ENCODE measurements around the gene MCTP1.
A peak's percentile ranks its signal among the peaks of the same experiment; 100 is the strongest.

Gene MCTP1

DNA sequence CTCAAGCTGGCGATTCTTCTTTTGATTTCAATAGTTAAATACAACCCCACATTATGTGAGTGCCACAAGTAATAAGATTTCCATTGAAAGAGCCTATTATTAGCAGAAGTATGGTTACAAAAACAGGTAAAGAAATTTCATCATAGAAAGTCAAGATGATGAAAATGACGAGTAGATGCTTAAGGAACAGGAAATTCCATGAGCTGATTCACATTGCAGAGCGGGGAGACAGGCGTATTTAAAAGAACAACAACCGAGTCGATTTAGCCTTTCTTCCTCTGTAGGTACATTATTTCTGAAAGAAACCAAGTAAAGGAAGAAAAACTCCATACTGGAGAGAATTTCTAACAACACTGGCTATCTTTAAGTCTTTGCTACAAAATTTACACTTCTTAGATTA, 356.0 kb downstream of the MCTP1 start:
- DNase-seq, result no peak

DNA sequence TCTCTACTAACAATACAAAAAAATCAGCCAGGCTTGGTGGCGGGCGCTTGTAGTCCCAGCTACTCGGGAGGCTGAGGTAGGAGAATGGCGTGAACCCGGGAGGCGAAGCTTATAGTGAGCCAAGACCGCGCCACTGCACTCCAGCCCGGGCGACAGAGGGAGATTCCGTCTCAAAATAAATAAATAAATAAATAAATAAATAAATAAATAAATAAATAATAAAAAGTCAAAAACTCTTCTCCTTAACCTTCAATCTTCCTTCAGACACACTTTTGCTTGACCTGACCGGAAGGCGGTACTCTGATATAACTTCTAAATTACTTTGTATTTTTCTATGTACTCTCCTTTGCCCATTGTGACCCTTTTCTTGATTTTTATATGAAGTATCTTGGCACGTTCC, 364.3 kb downstream of the MCTP1 start:
- no peak for DNase-seq

DNA sequence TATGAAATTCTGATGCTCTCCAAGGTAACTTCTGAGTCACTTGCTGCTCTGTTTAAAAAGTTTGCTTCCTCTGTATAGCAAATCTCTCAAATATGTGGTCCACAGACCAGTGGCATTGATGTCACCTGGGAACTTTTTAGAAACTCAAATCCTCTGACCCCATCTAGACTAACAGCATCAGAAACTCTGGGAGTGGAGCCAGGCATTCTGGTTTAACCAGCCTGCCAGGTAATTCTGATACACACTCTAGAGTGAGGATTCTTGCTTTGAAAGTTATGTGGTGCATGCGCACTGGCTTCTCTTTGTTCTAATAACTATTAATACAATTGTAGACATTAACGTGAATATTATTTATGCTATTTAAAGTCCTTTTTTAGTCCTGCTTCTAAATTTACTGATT, 368.3 kb downstream of the MCTP1 start:
- no peak for DNase-seq

DNA sequence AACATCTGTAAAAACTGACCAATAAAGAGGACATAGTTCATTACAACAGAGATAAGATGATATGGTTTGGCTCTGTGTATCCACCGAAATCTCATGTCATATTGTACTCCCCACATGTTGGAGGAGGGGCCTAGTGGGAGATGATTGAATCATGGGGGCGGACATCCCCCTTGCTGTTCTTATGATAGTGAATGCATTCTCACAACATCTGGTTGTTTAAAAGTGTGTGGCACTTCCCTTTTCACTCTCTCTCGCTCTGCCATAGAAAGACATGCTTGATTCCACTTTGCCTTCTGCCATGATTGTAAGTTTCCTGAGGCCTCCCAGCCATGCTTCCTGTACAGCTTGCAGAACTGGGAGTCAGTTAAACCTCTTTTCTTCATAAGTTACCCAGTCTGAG, 373.6 kb downstream of the MCTP1 start:
- DNase-seq, result no peak

DNA sequence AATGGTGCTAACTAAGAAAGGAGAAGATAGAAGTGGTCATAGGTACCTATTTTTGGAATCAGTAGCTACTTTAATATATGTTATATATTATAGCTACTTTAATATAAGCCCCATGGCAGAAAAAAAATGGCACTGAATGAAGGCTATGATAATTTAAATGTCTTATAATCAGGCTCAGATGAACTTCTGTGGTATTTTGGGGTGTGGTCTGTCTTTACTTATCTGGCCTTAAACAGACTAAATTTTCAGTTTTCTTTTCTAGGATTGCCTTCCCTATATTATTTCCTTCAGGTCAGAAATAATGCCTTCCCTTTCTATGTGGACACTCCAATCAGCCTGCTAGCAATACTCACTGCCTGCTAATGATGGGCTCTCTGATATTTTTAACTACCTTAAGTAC, 374.2 kb downstream of the MCTP1 start:
- DNase-seq, result no peak

DNA sequence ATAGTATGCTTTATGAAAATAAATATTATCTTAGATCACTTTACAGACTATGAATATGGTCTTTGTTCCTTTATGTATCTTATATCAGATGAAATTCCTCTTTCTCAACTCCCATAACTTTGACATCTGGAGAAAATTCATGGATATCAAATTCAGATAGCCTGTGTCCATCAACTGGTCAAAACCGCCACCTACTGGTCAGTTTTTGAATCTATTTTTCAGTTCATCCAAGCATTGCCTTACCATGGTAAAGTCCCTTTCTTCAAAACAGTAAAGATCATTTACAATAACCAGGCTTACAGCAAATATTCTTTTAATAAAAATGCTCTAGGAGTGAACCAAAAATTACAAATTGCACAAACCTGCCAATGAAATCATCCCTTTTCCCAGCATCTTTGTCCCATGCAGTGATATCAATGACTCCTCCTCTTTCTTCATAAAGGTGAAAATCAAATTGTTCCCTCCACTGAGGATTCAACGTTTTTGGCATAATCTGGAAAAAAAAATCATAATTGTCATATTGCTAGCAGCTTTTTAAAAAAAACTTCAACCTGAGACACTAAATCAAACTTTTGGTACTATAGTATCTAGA, 375.9 kb downstream of the MCTP1 start:
- peak; percentile 19 for DNase-seq

DNA sequence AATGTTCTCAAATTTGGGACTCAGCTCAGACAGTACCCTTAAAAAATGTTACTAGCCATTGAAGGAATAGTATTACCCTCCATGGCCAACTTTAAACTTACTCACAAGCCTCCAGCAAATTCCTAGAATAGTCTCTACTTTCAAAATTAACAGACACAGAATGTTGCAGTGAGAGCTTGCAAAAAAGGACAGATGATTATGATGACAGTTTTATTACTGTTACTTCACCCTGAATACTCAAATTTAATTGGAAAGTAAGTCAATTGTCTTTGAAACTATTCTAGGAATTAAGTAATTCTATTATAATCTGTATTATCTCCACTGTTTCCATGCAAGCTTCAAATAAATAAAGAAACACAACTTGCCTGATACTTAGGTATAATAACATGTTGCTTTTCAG, 378.1 kb downstream of the MCTP1 start:
- no peak for DNase-seq

DNA sequence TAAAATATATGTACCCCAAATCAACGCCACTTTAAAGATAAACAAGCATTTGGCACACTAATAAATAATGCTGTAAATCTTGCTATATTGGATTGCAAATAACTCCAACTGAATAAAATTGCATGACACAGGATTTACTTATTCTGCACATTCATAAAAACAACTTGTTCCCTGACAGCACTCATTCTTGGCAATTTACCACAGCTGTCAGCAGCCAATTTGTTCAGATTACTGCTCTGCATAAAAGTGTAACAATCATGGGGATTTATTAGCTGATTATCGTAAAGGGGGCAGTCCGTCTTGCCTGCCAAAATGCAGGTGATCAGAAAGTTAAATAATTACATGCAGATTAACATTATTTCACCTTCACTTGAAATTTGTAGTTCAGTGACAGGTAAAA, 381.2 kb downstream of the MCTP1 start:
- DNase-seq, result no peak

DNA sequence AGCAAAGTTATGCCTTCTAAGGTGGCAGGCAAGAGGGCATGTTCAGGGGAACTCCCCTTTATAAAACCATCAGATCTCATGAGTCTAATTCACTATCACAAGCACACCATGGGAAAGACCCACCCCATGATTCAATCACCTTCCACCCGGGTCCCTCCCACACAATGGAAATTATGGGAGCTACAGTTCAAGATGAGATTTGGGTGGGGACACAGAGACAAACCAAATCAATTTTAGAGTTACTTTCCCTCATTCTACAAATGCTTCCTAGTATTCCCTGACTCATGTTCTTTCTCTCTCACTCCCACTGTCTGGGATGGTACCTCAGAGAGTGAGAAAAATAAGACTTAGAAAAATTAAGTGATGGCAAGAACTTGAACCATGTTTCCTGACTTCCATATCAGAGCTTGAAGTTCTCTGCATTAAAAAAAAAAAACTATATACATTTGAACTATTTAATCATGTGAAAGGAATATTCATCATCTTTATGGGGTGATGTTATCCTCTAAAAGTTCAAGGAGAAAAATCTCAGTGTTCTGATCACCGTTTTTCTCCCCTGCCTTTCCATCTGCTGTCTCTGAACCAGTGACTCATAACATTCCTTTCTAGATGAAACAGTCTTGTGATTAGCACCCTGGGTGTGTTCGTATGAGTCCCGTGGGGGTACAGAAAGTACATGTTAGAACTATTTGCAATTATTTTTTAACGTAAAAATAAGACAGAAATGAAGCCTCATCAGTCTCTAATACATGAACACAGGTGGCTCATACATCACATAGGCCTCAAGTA, 383.5 kb downstream of the MCTP1 start:
- DNase-seq, result no peak

DNA sequence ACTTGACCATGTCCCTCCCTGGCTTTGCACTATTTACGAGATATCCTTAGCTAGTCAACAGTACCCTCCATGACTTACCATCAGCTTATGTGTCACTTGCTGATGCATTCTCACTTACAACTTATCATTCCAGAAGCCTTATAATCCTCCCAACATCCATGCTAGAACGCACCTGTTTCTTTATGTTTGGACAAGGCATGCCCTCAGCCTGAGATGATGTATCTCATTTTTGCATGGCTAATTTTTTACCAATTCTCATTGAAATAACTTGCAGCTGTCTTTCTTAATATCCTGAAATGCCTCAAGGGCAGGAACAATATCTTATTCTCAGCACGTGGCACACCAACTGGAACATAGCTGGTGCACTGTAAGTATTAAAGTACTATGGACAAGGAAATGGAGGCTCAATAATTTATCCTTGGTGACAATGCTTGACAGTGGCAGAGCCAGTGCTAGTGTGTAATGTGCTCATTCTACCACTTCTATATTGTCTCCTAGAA, 384.8 kb downstream of the MCTP1 start:
- DNase-seq, result no peak

DNA sequence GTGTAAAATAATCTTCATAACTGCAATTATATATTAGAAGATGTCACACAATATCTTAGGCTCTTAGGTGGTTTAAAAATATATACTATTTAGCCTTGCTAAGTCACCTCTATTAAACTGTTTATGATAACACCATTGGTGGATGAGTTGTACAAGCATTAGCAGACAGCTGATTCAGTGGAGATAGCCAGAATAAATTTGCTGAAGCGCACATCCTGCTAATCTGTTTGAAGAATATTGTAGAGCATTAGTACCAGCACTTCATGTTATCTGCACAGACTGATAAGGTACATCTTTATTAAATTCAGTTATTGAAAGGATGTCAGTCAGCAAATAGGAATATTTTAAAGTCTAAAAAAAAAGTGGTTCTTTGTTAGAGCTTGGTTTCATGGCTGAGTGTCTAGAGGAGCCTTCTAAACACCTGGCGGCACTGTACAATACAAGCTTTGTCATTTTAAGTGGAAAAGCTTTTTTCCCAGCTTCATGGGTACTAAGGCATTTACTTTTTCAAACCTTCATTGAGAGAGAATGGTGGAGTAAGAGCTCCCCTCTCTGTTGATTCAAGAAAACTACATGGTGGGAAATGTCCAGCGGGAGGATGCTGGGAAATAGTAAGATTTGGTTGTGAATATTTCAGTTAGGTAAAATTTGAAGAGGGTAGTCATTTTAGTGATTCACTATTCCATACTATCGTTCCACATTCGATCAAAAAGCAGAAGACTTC, 391.3 kb downstream of the MCTP1 start:
- no peak for DNase-seq

DNA sequence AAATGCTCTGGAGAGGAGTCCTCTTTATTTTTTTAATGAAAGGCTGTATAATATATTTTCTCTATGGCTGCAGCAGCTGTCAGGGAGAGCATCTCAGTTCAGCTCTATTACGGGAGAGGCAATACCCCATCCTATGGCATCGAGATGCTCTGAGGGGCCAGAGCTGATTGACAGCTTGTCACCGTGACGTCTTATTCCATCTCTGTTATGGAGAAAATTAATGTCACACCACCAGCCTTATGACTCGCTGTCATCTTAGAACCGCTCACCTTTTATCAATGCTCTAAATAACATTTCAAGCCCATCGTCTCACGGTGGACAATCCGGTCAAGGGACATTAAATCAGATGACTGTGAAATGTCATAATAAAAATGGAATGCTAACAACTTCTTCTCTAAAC, 392.9 kb downstream of the MCTP1 start:
- DNase-seq, result no peak

DNA sequence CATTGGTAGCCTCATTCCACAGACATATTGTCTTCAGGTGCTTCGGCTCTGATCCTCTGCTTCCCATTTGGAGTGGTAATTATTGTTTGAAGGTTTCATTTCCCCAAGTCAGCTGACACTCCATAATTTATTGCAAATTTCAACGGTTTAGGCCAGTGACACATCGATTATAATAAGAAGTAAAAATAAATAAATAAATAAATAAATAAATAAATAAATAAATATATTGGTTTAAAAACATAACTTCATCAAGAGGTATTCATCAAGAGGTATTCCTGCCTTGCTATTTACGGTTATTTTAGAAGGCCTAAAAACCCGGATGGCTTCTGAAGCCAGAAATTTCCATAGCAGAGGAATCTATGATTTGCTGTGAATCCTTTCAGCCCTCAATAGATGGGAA, 393.3 kb downstream of the MCTP1 start:
- DNase-seq, result no peak

DNA sequence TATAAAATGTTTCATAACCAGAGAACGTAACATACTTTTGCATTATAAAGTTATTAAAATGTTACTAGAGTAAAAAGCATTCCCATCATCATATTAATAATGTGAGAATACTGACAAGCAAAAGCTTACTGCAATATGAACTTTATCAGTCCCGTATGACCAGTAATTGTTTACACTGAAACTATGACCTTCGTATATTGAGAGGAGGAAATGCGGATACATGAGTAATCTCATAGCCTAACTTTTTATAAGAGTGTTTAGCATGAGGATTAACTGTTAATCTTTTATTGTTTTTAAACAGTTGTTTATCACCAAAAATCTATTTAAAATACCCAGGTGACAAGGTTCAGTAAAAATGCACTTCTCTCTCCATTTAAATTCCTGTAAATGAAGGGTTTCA, 394.0 kb downstream of the MCTP1 start:
- DNase-seq, result no peak

DNA sequence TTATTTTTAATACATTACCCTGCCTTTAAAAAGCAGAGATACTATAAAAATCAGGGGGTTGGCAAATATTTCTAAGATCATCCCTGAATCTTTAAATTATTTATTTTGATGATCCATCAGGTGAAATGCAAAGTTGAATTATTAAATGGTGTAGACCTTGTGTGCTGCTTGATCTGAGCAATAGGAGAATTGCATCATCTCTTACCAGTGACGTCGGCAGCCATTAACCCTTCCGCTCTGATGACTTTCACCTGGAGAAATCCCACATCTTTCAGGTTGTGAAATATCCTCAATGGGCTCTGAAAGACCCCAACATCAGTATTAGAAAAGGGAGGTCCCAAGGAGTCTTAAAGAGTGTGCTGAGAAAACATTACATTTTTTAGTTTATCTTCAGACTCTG, 396.2 kb downstream of the MCTP1 start:
- DNase-seq, result no peak

DNA sequence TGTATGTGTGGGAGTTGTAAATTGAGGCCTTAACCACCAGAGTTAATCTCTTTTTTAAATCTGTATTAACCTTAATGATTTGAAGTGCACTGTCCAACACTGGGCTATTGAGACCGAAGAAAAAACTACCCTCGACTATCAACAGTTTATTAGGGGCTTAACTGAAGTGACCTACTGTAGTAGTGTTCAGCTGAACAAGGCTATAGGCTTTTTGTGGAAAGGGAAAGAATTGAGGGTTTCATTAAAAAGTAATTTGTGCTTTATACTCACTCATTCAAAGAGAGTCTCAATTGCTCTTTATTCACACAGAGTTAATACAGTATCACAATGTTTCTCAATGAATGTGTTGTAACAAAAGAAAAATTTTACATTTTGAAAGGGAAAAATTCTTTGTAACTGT, 399.0 kb downstream of the MCTP1 start:
- DNase-seq, result no peak

DNA sequence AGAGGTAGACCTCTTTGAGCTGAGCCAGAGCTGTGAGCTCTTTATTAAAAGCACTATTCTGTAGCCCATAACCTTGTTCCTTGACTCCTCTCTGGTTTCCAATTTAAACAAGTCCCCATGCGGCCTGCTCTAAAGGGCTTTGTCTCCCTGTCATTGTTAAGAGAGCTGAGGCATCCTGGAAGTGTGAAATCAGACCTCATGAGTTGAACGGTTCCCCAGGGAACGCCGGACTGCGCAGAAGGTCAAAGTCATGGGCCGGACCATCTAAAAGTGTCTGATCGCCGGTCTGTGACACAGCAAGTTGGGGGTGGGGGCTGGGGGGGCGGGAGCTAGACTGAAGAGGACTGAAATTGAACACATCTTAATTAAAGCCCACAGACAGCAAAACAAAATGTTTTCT, 400.6 kb downstream of the MCTP1 start:
- no peak for DNase-seq

DNA sequence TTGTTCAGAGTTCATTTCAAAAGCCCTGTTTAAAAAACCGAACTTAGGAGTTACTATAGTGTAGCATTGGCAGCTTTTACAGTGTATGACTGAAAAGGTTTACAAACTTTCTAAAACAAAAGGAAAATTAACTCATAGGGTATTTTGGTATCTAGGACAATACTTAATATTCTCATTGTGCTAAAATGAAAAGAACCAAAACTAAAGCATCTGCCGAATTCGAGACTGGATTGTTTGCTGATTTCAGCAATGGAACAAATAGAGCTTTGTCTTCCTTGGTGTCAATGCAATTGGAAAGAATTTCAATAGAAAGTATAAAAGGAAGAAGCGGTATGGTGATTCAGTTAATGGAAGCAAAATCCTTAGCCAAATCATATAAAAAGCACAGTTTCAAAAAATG, 412.4 kb downstream of the MCTP1 start:
- no peak for DNase-seq

DNA sequence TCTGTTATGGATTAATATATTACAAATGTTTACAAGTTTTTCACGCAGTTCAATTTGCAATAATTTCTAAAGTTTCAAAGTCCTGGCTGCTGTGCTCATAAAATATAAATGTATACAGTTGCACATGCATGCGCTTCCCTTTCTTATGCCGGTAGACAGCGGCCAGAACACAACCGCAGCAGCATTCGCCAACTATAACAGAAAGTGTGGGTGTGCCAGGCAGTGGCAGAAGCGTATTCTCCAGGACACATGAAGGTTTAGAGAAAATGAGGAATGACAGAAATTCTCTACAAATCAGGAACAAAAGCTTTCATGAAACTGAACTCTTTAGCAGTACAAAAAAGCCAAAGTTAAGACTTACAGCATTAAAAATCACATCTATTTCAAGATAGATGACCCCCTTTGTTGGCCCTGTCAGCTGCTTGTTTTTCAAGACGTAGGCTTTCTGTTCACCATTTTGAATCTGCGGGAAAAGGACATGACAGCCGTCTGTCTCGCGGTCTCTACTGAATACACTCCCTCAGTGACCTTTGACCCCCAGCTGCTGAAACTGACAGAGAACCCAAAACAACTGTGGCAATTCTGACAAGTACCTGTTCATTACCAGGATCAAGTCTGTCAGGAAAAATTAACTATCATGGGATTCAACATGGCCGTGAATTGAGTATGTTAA, 414.2 kb downstream of the MCTP1 start:
- DNase-seq, result no peak

DNA sequence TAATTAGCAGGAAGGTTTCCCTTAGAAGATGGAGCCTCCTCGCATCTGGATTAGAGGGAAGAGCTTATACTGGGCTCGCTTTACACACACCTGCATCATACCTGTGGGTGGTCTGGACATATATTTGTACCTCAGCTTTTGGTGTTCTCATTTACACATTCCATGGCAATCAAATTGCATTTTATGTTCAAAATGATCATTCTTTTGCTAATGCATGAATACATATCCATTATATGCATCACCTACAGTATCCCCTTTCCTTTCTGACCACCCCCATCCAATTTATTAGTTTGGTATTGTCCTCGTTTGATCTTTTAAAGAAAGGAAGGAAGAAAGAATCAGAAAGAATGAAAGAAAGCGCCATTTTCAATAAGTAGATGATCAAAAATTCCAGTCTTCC, 415.0 kb downstream of the MCTP1 start:
- DNase-seq, result no peak

DNA sequence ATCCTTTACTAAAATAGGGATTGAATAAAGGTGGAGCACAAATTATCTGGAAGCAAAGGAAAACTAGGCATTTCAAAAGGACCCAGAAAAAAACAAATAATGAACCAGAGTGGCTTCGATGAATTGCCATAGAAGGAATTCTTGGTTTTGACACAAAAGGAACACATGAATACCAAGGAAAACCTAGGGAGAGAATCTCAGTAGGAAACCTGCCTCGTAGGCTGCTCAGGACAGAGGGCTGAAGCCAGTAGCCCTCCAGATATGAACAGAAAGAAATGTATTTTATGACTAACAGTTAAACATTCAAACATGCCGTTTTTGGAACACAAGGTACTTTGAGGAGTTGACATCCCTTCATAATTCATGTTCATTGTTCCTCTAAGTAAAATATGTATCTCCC, 420.9 kb downstream of the MCTP1 start:
- DNase-seq, result no peak

DNA sequence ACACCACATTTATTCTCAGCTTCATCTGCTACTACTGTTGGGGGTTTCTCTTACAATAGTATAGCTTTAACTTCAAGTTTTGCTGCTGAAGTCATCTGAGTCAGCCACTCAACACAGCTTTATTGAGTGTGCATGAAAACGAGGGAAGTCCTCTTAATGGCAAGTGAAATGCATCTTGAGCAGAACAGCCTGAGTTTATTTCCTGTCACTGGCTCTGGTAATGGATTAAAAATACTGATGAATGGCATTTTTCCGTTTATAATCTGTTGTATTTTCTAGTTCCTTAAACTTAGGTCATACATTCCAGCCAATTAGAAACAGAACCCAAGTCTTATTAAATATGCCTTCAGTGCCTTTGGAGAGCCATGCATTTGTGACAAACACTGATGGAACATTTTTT, 427.8 kb downstream of the MCTP1 start:
- no peak for DNase-seq

DNA sequence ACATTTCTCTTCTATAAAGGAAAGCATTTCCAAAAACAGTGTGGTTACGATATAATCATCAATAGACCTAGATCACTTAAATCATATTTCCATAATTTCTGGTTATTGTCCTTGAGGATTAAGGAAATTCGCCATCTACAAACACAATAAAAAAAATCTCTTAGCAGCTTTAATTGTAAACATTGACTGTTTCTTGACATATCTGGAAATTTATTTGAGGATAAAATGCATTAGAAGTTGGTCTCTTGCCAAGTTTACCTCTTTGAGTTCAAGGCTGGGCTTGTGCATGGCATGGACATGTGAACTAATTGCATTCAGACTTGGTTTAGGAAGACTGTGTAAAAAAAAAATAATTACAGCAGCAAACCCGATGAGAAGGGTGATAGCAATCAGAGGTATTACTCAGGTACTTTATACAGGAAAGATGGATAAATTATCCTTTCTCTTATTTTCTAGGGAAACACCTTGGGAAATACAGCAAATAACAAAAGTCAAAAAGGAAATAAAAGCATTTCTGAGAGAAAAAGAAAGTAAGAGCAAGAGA, 428.6 kb downstream of the MCTP1 start:
- no peak for DNase-seq
